GM12891 (cell line): ENCODE results near the gene BIK.

Experiments
- PAX5 ChIP-seq: IDR thresholded peaks from 2 replicates; pipeline ENCODE4 v1.6.1; 2011; ENCODE audit warnings: low read length, moderate library complexity, mild to moderate bottlenecking; ENCODE audit not compliant: insufficient read depth, severe bottlenecking
- POLR2A ChIP-seq: IDR thresholded peaks from 2 replicates; pipeline ENCODE4 v1.6.1; 2011; ENCODE audit warnings: low read depth, low read length, control low read depth
- POLR2AphosphoS5 ChIP-seq: IDR thresholded peaks from 2 replicates; pipeline ENCODE4 v1.6.1; 2011; ENCODE audit warnings: low read depth, low read length, control low read depth
- POU2F2 ChIP-seq: IDR thresholded peaks from 2 replicates; pipeline ENCODE4 v1.6.1; 2011; ENCODE audit warnings: low read depth, mild to moderate bottlenecking, control low read depth, low read length, moderate library complexity
- SPI1 ChIP-seq: IDR thresholded peaks from 2 replicates; pipeline ENCODE4 v1.6.1; 2011; ENCODE audit warnings: low read depth, low read length, control low read depth
- TAF1 ChIP-seq: IDR thresholded peaks from 2 replicates; pipeline ENCODE4 v1.6.1; 2011; ENCODE audit warnings: low read depth, low read length, control low read depth

GRCh38 chr22:43126501-43127165, 16.1 kb downstream of the BIK start:
- no peak for TF ChIP-seq POLR2A
- TF ChIP-seq POLR2AphosphoS5, result no peak
- no peak for TF ChIP-seq TAF1
- TF ChIP-seq SPI1, result no peak
- no peak for TF ChIP-seq PAX5
- TF ChIP-seq POU2F2, result no peak
